Bronchial epithelial cell (primary cell): Measurements from ENCODE around the gene ADGRG1. TPM values are rescaled to one million over a fixed set of nuclear protein-coding genes. Genes with fewer than 3 reads are reported as not detected.

Source experiments
- DNase-seq: peaks from one replicate; pipeline ENCODE4 v3.0.0-alpha.2; 2010; ENCODE audit warnings: low read depth
- FAIRE-seq: peaks from 2 replicates; lab custom pipeline; 2011; peaks lifted over from hg19 to GRCh38; lab: Jason Lieb, UNC
- H3K27me3 ChIP-seq: 2 replicates; pipeline ENCODE4 v1.5.1; 2011; ENCODE audit warnings: low read length; ENCODE audit not compliant: control insufficient read depth, insufficient read depth
- H3K36me3 ChIP-seq: 2 replicates; pipeline ENCODE4 v1.5.1; 2011; ENCODE audit warnings: low read length; ENCODE audit not compliant: control insufficient read depth, insufficient read depth
- H3K4me3 ChIP-seq: 2 replicates; pipeline ENCODE4 v1.5.1; 2011; ENCODE audit warnings: mild to moderate bottlenecking, low read depth, low read length, control low read depth
- CTCF ChIP-seq: IDR thresholded peaks from 2 replicates; pipeline ENCODE4 v1.5.1; 2011; ENCODE audit warnings: mild to moderate bottlenecking, moderate library complexity, low read length, control low read depth, inconsistent platforms; ENCODE audit not compliant: insufficient read depth, severe bottlenecking
- total RNA-seq: library from RNA; depleted of rRNA; stranded (reverse); fragments of >200 nt; gene quantifications from 2 replicates; pipeline ENCODE4 v1.2.1, GENCODE V29; 2014

Gene ADGRG1
- total RNA-seq, 1 donor from 2014 or later, result 21.1 TPM

GRCh38 chr16:57603115-57604024, 25.1 kb upstream of the ADGRG1 start:
- Histone ChIP-seq H3K27me3 (no peaks in the 10 kb centered on the region), H3K4me3 (no peak overlapping the region), H3K36me3 (no peaks in the 10 kb centered on the region)
- TF ChIP-seq CTCF, result no peak
- DNase-seq (no peak), FAIRE-seq (no peak)

- FAIRE-seq (no peak), DNase-seq (no peak)
- TF ChIP-seq CTCF, result no peak
- Histone ChIP-seq H3K36me3 (no peaks in the 10 kb centered on the region), H3K27me3 (no peaks in the 10 kb centered on the region), H3K4me3 (no peak overlapping the region)
Observed at GRCh38 chr16:57604177-57604576, 24.3 kb upstream of the ADGRG1 start.

GRCh38 chr16:57606147-57606846, 22.1 kb upstream of the ADGRG1 start:
- DNase-seq (no peak), FAIRE-seq (no peak)
- TF ChIP-seq CTCF, result no peak
- Histone ChIP-seq H3K4me3 (no peak overlapping the region), H3K27me3 (no peaks in the 10 kb centered on the region), H3K36me3 (no peaks in the 10 kb centered on the region)

- FAIRE-seq, result no peak
- H3K27me3 ChIP-seq, result no peaks in the 10 kb centered on the region
- TF ChIP-seq CTCF, result no peak
- H3K36me3 ChIP-seq, result no peaks in the 10 kb centered on the region
- no peak overlapping the region for H3K4me3 ChIP-seq
- DNase-seq, result no peak
Observed at GRCh38 chr16:57606847-57607501, 21.5 kb upstream of the ADGRG1 start.

- TF ChIP-seq CTCF, result no peak
- FAIRE-seq (no peak), DNase-seq (no peak)
- no peak overlapping the region for H3K4me3 ChIP-seq
- H3K36me3 ChIP-seq, result no peaks in the 10 kb centered on the region
- no peaks in the 10 kb centered on the region for H3K27me3 ChIP-seq
Observed at GRCh38 chr16:57607676-57608461, 20.6 kb upstream of the ADGRG1 start.
